ENCODE results near the gene FAM227B.
A peak's percentile ranks its signal among the peaks of the same experiment; 100 is the strongest.
"Not testable (repeated sequence)": the region's sequence is repeated elsewhere in the genome, so short reads cannot be mapped to it uniquely, and the experiment has no call there.

The FAM227B gene

GRCh38 chr15:49382394-49382793 lies 238.2 kb downstream of the FAM227B start:
- no peak for DNase-seq (ENCODE audit: low read depth in 2 of 2)

- DNase-seq (ENCODE audit: low read depth in 2 of 2) = no peak
Observed at GRCh38 chr15:49380912-49381311, 239.7 kb downstream of the FAM227B start.

- DNase-seq (ENCODE audit: low read depth in 2 of 2) = no peak
Observed at GRCh38 chr15:49379996-49380395, 240.6 kb downstream of the FAM227B start.

GRCh38 chr15:49372366-49372765 lies 248.3 kb downstream of the FAM227B start:
- DNase-seq (ENCODE audit: low read depth in 2 of 2) = no peak

- peak; percentile 7 for DNase-seq (ENCODE audit: low read depth in 2 of 2)
Observed at GRCh38 chr15:49370782-49371181, 249.8 kb downstream of the FAM227B start.

- no peak for DNase-seq (ENCODE audit: low read depth in 2 of 2)
Observed at GRCh38 chr15:49366496-49366895, 254.1 kb downstream of the FAM227B start.

GRCh38 chr15:49361370-49361769 lies 259.2 kb downstream of the FAM227B start:
- DNase-seq (ENCODE audit: low read depth in 2 of 2) = peak in 1 of 2 experiments; percentile 0

GRCh38 chr15:49354439-49354838 lies 266.2 kb downstream of the FAM227B start:
- not testable (repeated sequence) for DNase-seq (ENCODE audit: low read depth in 2 of 2)

GRCh38 chr15:49343546-49343945 lies 277.1 kb downstream of the FAM227B start:
- no peak for DNase-seq (ENCODE audit: low read depth in 2 of 2)

GRCh38 chr15:49339656-49340055 lies 281.0 kb downstream of the FAM227B start:
- no peak for DNase-seq (ENCODE audit: low read depth in 2 of 2)

- DNase-seq (ENCODE audit: low read depth in 2 of 2) = no peak
Observed at GRCh38 chr15:49331951-49332350, 288.7 kb downstream of the FAM227B start.

- DNase-seq (ENCODE audit: low read depth in 2 of 2) = no peak
Observed at GRCh38 chr15:49331442-49331841, 289.2 kb downstream of the FAM227B start.

- DNase-seq (ENCODE audit: low read depth in 2 of 2) = no peak
Observed at GRCh38 chr15:49330166-49330565, 290.5 kb downstream of the FAM227B start.

GRCh38 chr15:49328941-49329340 lies 291.7 kb downstream of the FAM227B start:
- no peak for DNase-seq (ENCODE audit: low read depth in 2 of 2)

- no peak for DNase-seq (ENCODE audit: low read depth in 2 of 2)
Observed at GRCh38 chr15:49327927-49328326, 292.7 kb downstream of the FAM227B start.

GRCh38 chr15:49323207-49323606 lies 297.4 kb downstream of the FAM227B start:
- no peak for DNase-seq (ENCODE audit: low read depth in 2 of 2)

- DNase-seq (ENCODE audit: low read depth in 2 of 2) = no peak
Observed at GRCh38 chr15:49320351-49320750, 300.3 kb downstream of the FAM227B start.

GRCh38 chr15:49315391-49315823 lies 305.2 kb downstream of the FAM227B start:
- DNase-seq (ENCODE audit: low read depth in 2 of 2) = no peak

- DNase-seq (ENCODE audit: low read depth in 2 of 2) = no peak
Observed at GRCh38 chr15:49314716-49315115, 305.9 kb downstream of the FAM227B start.

- DNase-seq (ENCODE audit: low read depth in 2 of 2) = peak; percentile 59 to 63
Observed at GRCh38 chr15:49313650-49314049, 307.0 kb downstream of the FAM227B start.

- no peak for DNase-seq (ENCODE audit: low read depth in 2 of 2)
Observed at GRCh38 chr15:49309889-49310288, 310.7 kb downstream of the FAM227B start.

GRCh38 chr15:49308686-49309085 lies 311.9 kb downstream of the FAM227B start:
- DNase-seq (ENCODE audit: low read depth in 2 of 2) = no peak

GRCh38 chr15:49306551-49306950 lies 314.1 kb downstream of the FAM227B start:
- no peak for DNase-seq (ENCODE audit: low read depth in 2 of 2)

GRCh38 chr15:49303003-49303402 lies 317.6 kb downstream of the FAM227B start:
- DNase-seq (ENCODE audit: low read depth in 2 of 2) = no peak

GRCh38 chr15:49301562-49301961 lies 319.1 kb downstream of the FAM227B start:
- no peak for DNase-seq (ENCODE audit: low read depth in 2 of 2)
